ENCODE data around the gene PECR.
"Not testable (repeated sequence)": the region's sequence is repeated elsewhere in the genome, so short reads cannot be mapped to it uniquely, and the experiment has no call there.

The PECR gene

GRCh38 chr2:216082117-216082711, 605 bp upstream of the PECR start:
- H3K27ac ChIP-seq (ENCODE audit: insufficient read depth in 1 of 2, low read depth in 1 of 2, low read length in 2 of 2, poor library complexity in 1 of 2, severe bottlenecking in 2 of 2), result peak overlapping the region in 1 of 2 experiments; percentile 12
- 24% methylated on average over 17 of the region's 22 CpGs for WGBS (ENCODE audit: insufficient coverage)
- no peaks in the 10 kb centered on the region for H3K27me3 ChIP-seq (replicated peaks in 2 of 5; ENCODE audit: control insufficient read depth in 4 of 5, insufficient read depth in 5 of 5, low read length in 4 of 5)
- H3K4me1 ChIP-seq (ENCODE audit: control extremely low read depth in 1 of 4, control insufficient read depth in 4 of 4, insufficient read depth in 4 of 4, low read length in 3 of 4), result peaks cover 7 to 19% (median 16%) of the 10 kb centered on the region in 4 experiments
- no peaks in the 10 kb centered on the region for H3K9me3 ChIP-seq (ENCODE audit: control extremely low read depth in 1 of 5, control insufficient read depth in 4 of 5, insufficient read depth in 2 of 5, low read depth in 1 of 5, low read length in 4 of 5)
- POLR2A ChIA-PET, result no interaction called here
- DNase-seq, result no peak
- H3K4me3 ChIP-seq (ENCODE audit: control insufficient read depth in 1 of 7, extremely low read depth in 1 of 7, insufficient read depth in 4 of 7, low read depth in 2 of 7, low read length in 6 of 7), result peak overlapping the region; percentile 58 to 90 (median 77)
- no peaks in the 10 kb centered on the region for H3K36me3 ChIP-seq (ENCODE audit: control insufficient read depth in 4 of 4, insufficient read depth in 4 of 4, low read length in 3 of 4)
- CTCF ChIA-PET, result interaction anchor here (0.9 to 2.4 kb wide), 5 partner anchors 16 to 59 kb away, joined by 3 to 5 read pairs (median 5); no protein-coding TSS in a partner anchor

- H3K4me1 ChIP-seq (ENCODE audit: control extremely low read depth in 1 of 4, control insufficient read depth in 4 of 4, insufficient read depth in 4 of 4, low read length in 3 of 4), result peaks cover 7 to 19% (median 16%) of the 10 kb centered on the region in 4 experiments
- no peaks in the 10 kb centered on the region for H3K36me3 ChIP-seq (ENCODE audit: control insufficient read depth in 4 of 4, insufficient read depth in 4 of 4, low read length in 3 of 4)
- peak in 1 of 3 donors; percentile 13 for DNase-seq
- WGBS (ENCODE audit: insufficient coverage), result no CpG with 5 or more reads among the region's 1 CpG
- H3K27me3 ChIP-seq (replicated peaks in 2 of 5; ENCODE audit: control insufficient read depth in 4 of 5, insufficient read depth in 5 of 5, low read length in 4 of 5), result no peaks in the 10 kb centered on the region
- no peaks in the 10 kb centered on the region for H3K9me3 ChIP-seq (ENCODE audit: control extremely low read depth in 1 of 5, control insufficient read depth in 4 of 5, insufficient read depth in 2 of 5, low read depth in 1 of 5, low read length in 4 of 5)
- POLR2A ChIA-PET, result interaction anchor here (0.6 kb wide), 1 partner anchor 1329 kb away, joined by 5 read pairs; no protein-coding TSS in a partner anchor
- peak overlapping the region in 6 of 7 experiments; percentile 58 to 90 (median 78) for H3K4me3 ChIP-seq (ENCODE audit: control insufficient read depth in 1 of 7, extremely low read depth in 1 of 7, insufficient read depth in 4 of 7, low read depth in 2 of 7, low read length in 6 of 7)
- CTCF ChIA-PET, result interaction anchor here (1.0 to 2.4 kb wide), 4 partner anchors 8 to 49 kb away, joined by 3 to 5 read pairs (median 4); no protein-coding TSS in a partner anchor
- no peak overlapping the region for H3K27ac ChIP-seq (ENCODE audit: insufficient read depth in 1 of 2, low read depth in 1 of 2, low read length in 2 of 2, poor library complexity in 1 of 2, severe bottlenecking in 2 of 2)
These were observed 597 bp downstream of the PECR start for GRCh38 chr2:216081012-216081411.

DNA sequence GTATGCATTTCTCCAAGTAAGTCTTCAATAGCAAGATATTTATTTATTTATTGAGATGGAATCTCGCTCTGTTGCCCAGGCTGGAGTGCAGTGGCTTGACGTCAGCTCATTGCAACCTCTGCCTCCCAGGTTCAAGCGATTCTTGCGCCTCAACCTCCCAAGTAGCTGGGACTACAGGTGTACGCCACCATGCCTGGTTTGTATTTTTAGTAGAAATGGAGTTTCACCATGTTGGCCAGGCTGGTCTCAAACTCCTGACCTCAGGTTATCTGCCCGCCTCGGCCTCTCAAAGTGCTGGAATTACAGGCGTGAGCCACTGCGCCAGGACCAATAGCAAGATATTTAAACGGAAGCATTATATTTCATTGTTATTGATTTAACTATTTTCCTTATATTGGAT, 1.6 kb downstream of the PECR start:
- 97% methylated on average over 5 of the region's 10 CpGs for WGBS (ENCODE audit: insufficient coverage)
- H3K9me3 ChIP-seq (ENCODE audit: control extremely low read depth in 1 of 5, control insufficient read depth in 4 of 5, insufficient read depth in 2 of 5, low read depth in 1 of 5, low read length in 4 of 5); H3K4me3 ChIP-seq (ENCODE audit: control insufficient read depth in 1 of 7, extremely low read depth in 1 of 7, insufficient read depth in 4 of 7, low read depth in 2 of 7, low read length in 6 of 7); DNase-seq; H3K27ac ChIP-seq (ENCODE audit: insufficient read depth in 1 of 2, low read depth in 1 of 2, low read length in 2 of 2, poor library complexity in 1 of 2, severe bottlenecking in 2 of 2); H3K36me3 ChIP-seq (ENCODE audit: control insufficient read depth in 4 of 4, insufficient read depth in 4 of 4, low read length in 3 of 4); H3K27me3 ChIP-seq (replicated peaks in 2 of 5; ENCODE audit: control insufficient read depth in 4 of 5, insufficient read depth in 5 of 5, low read length in 4 of 5); CTCF ChIA-PET; POLR2A ChIA-PET: not testable (repeated sequence)
- peaks cover 7 to 18% (median 15%) of the 10 kb centered on the region in 4 experiments for H3K4me1 ChIP-seq (ENCODE audit: control extremely low read depth in 1 of 4, control insufficient read depth in 4 of 4, insufficient read depth in 4 of 4, low read length in 3 of 4)

GRCh38 chr2:216078776-216079175, 2.8 kb downstream of the PECR start:
- H3K27me3 ChIP-seq (replicated peaks in 2 of 5; ENCODE audit: control insufficient read depth in 4 of 5, insufficient read depth in 5 of 5, low read length in 4 of 5), result no peaks in the 10 kb centered on the region
- no peak overlapping the region for H3K4me3 ChIP-seq (ENCODE audit: control insufficient read depth in 1 of 7, extremely low read depth in 1 of 7, insufficient read depth in 4 of 7, low read depth in 2 of 7, low read length in 6 of 7)
- H3K4me1 ChIP-seq (ENCODE audit: control extremely low read depth in 1 of 4, control insufficient read depth in 4 of 4, insufficient read depth in 4 of 4, low read length in 3 of 4), result peaks cover 7 to 15% (median 11%) of the 10 kb centered on the region in 4 experiments
- no CpG with 5 or more reads among the region's 1 CpG for WGBS (ENCODE audit: insufficient coverage)
- H3K9me3 ChIP-seq (ENCODE audit: control extremely low read depth in 1 of 5, control insufficient read depth in 4 of 5, insufficient read depth in 2 of 5, low read depth in 1 of 5, low read length in 4 of 5), result no peaks in the 10 kb centered on the region
- DNase-seq, result no peak
- ChIA-PET CTCF (no interaction called here), POLR2A (no interaction called here)
- no peak overlapping the region for H3K27ac ChIP-seq (ENCODE audit: insufficient read depth in 1 of 2, low read depth in 1 of 2, low read length in 2 of 2, poor library complexity in 1 of 2, severe bottlenecking in 2 of 2)
- no peaks in the 10 kb centered on the region for H3K36me3 ChIP-seq (ENCODE audit: control insufficient read depth in 4 of 4, insufficient read depth in 4 of 4, low read length in 3 of 4)

- Histone ChIP-seq H3K4me3 (ENCODE audit: control insufficient read depth in 1 of 7, extremely low read depth in 1 of 7, insufficient read depth in 4 of 7, low read depth in 2 of 7, low read length in 6 of 7) (no peak overlapping the region), H3K27ac (ENCODE audit: insufficient read depth in 1 of 2, low read depth in 1 of 2, low read length in 2 of 2, poor library complexity in 1 of 2, severe bottlenecking in 2 of 2) (no peak overlapping the region), H3K9me3 (ENCODE audit: control extremely low read depth in 1 of 5, control insufficient read depth in 4 of 5, insufficient read depth in 2 of 5, low read depth in 1 of 5, low read length in 4 of 5) (no peaks in the 10 kb centered on the region), H3K27me3 (replicated peaks in 2 of 5; ENCODE audit: control insufficient read depth in 4 of 5, insufficient read depth in 5 of 5, low read length in 4 of 5) (no peaks in the 10 kb centered on the region), H3K36me3 (ENCODE audit: control insufficient read depth in 4 of 4, insufficient read depth in 4 of 4, low read length in 3 of 4) (no peaks in the 10 kb centered on the region), H3K4me1 (ENCODE audit: control extremely low read depth in 1 of 4, control insufficient read depth in 4 of 4, insufficient read depth in 4 of 4, low read length in 3 of 4) (peaks cover 0 to under 1% (median 0%) of the 10 kb centered on the region in 4 experiments)
- ChIA-PET CTCF (no interaction called here), POLR2A (no interaction called here)
- 100% methylated on average over 4 of the region's 6 CpGs for WGBS (ENCODE audit: insufficient coverage)
- DNase-seq, result no peak
These were observed 5.8 kb downstream of the PECR start for GRCh38 chr2:216075510-216076485.

GRCh38 chr2:216074794-216075193, 6.8 kb downstream of the PECR start:
- Histone ChIP-seq H3K4me3 (ENCODE audit: control insufficient read depth in 1 of 7, extremely low read depth in 1 of 7, insufficient read depth in 4 of 7, low read depth in 2 of 7, low read length in 6 of 7) (no peak overlapping the region), H3K4me1 (ENCODE audit: control extremely low read depth in 1 of 4, control insufficient read depth in 4 of 4, insufficient read depth in 4 of 4, low read length in 3 of 4) (no peaks in the 10 kb centered on the region), H3K9me3 (ENCODE audit: control extremely low read depth in 1 of 5, control insufficient read depth in 4 of 5, insufficient read depth in 2 of 5, low read depth in 1 of 5, low read length in 4 of 5) (no peaks in the 10 kb centered on the region), H3K36me3 (ENCODE audit: control insufficient read depth in 4 of 4, insufficient read depth in 4 of 4, low read length in 3 of 4) (no peaks in the 10 kb centered on the region), H3K27me3 (replicated peaks in 2 of 5; ENCODE audit: control insufficient read depth in 4 of 5, insufficient read depth in 5 of 5, low read length in 4 of 5) (no peaks in the 10 kb centered on the region), H3K27ac (ENCODE audit: insufficient read depth in 1 of 2, low read depth in 1 of 2, low read length in 2 of 2, poor library complexity in 1 of 2, severe bottlenecking in 2 of 2) (no peak overlapping the region)
- ChIA-PET CTCF (no interaction called here), POLR2A (no interaction called here)
- 100% methylated on average over 1 of the region's 1 CpG for WGBS (ENCODE audit: insufficient coverage)
- DNase-seq, result no peak

DNA sequence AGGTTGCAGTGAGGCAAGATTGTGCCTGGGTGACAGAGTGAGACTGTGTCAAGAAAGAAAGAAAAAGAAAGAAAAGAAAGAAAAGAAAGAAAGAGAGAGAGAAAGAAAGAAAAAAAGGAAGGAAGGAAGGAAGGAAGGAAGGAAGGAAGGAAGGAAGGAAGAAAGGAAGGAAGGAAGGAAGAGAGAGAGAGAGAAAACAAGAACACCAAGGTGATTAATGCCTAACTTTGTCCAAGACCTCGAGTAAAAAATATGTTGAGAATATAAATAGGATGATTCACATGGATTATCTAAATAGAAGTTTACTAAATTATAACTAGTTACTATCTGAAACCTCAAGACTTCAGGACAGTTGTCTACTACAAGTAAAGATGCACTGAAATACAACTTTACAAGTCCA, 7.2 kb downstream of the PECR start:
- no CpG with 5 or more reads among the region's 1 CpG for WGBS (ENCODE audit: insufficient coverage)

More for the DNA sequence above, 7.2 kb downstream of the PECR start:
- no peaks in the 10 kb centered on the region for H3K36me3 ChIP-seq (ENCODE audit: control insufficient read depth in 4 of 4, insufficient read depth in 4 of 4, low read length in 3 of 4)
- no peak for DNase-seq
- no peak overlapping the region for H3K27ac ChIP-seq (ENCODE audit: insufficient read depth in 1 of 2, low read depth in 1 of 2, low read length in 2 of 2, poor library complexity in 1 of 2, severe bottlenecking in 2 of 2)
- no peaks in the 10 kb centered on the region for H3K4me1 ChIP-seq (ENCODE audit: control extremely low read depth in 1 of 4, control insufficient read depth in 4 of 4, insufficient read depth in 4 of 4, low read length in 3 of 4)
- ChIA-PET CTCF (no interaction called here), POLR2A (no interaction called here)
- no peaks in the 10 kb centered on the region for H3K9me3 ChIP-seq (ENCODE audit: control extremely low read depth in 1 of 5, control insufficient read depth in 4 of 5, insufficient read depth in 2 of 5, low read depth in 1 of 5, low read length in 4 of 5)
- H3K27me3 ChIP-seq (replicated peaks in 2 of 5; ENCODE audit: control insufficient read depth in 4 of 5, insufficient read depth in 5 of 5, low read length in 4 of 5), result no peaks in the 10 kb centered on the region
- H3K4me3 ChIP-seq (ENCODE audit: control insufficient read depth in 1 of 7, extremely low read depth in 1 of 7, insufficient read depth in 4 of 7, low read depth in 2 of 7, low read length in 6 of 7), result no peak overlapping the region
